ENCODE results near the gene EYA3.

GRCh38 chr1:27922272-27922671, 166.1 kb downstream of the EYA3 start:
- TF ChIP-seq CTCF (IDR thresholded peaks at IDR 0.05) (no peak), ZFX (IDR thresholded peaks at IDR 0.05; ENCODE audit: borderline replicate concordance) (no peak)

Measured in 22Rv1 (cell line).